Activated naive CD8-positive, alpha-beta T cell treated with anti-CD3 and anti-CD28 coated beads for 36 hours (primary cell): Measurements from ENCODE around the gene DMD. TPM values are rescaled to one million over a fixed set of nuclear protein-coding genes. Genes with fewer than 3 reads are reported as not detected.
"Not testable (repeated sequence)": the region's sequence is repeated elsewhere in the genome, so short reads cannot be mapped to it uniquely, and the experiment has no call there.

ENCODE experiments used
- DNase-seq: peaks from one replicate; pipeline ENCODE4 v3.0.0; 2021
- H3K27ac Mint-ChIP-seq: one replicate; pipeline ENCODE4 v1.8.0; 2022; ENCODE audit warnings: mild to moderate bottlenecking, moderate library complexity, mixed read lengths
- H3K27me3 Mint-ChIP-seq: one replicate; pipeline ENCODE4 v1.8.0; 2022; ENCODE audit warnings: mild to moderate bottlenecking, mixed read lengths
- H3K36me3 Mint-ChIP-seq: one replicate; pipeline ENCODE4 v1.8.0; 2021; ENCODE audit warnings: mild to moderate bottlenecking, mixed read lengths
- H3K4me1 Mint-ChIP-seq: one replicate; pipeline ENCODE4 v1.8.0; 2021; ENCODE audit warnings: mixed read lengths
- H3K4me3 Mint-ChIP-seq: one replicate; pipeline ENCODE4 v1.8.0; 2022; ENCODE audit warnings: mild to moderate bottlenecking, moderate library complexity, mixed read lengths
- H3K9me3 Mint-ChIP-seq: one replicate; pipeline ENCODE4 v1.8.0; 2022; ENCODE audit warnings: mixed read lengths
- total RNA-seq, 2 experiments: library from RNA; stranded (reverse); gene quantifications; one replicate each; pipeline ENCODE4 v1.2.3, GENCODE V29; 2021

The DMD gene
- total RNA-seq, 2 experiments from 2014 or later, result 0.08 to 0.46 TPM

GRCh38 chrX:32246675-32247074, 964.7 kb downstream of the DMD start:
- DNase-seq, H3K4me3 Mint-ChIP-seq, H3K27ac Mint-ChIP-seq, H3K9me3 Mint-ChIP-seq, H3K36me3 Mint-ChIP-seq, H3K27me3 Mint-ChIP-seq, H3K4me1 Mint-ChIP-seq: not testable (repeated sequence)

GRCh38 chrX:32195611-32196010, 1015.7 kb downstream of the DMD start:
- no peaks in the 10 kb centered on the region for H3K36me3 Mint-ChIP-seq
- no peaks in the 10 kb centered on the region for H3K27me3 Mint-ChIP-seq
- no peak overlapping the region for H3K27ac Mint-ChIP-seq

GRCh38 chrX:32191316-32191715, 1020.0 kb downstream of the DMD start:
- Mint-ChIP-seq H3K4me3 (no peak overlapping the region), H3K27ac (no peak overlapping the region), H3K36me3 (no peaks in the 10 kb centered on the region), H3K9me3 (no peaks in the 10 kb centered on the region), H3K27me3 (no peaks in the 10 kb centered on the region), H3K4me1 (no peaks in the 10 kb centered on the region)
- no peak for DNase-seq

More at GRCh38 chrX:32195611-32196010, 1015.7 kb downstream of the DMD start:
- H3K9me3 Mint-ChIP-seq, result no peaks in the 10 kb centered on the region
- DNase-seq, result no peak
- H3K4me3 Mint-ChIP-seq, result no peak overlapping the region
- H3K4me1 Mint-ChIP-seq, result no peaks in the 10 kb centered on the region

- Mint-ChIP-seq H3K9me3 (no peaks in the 10 kb centered on the region), H3K27ac (no peak overlapping the region), H3K4me1 (no peaks in the 10 kb centered on the region), H3K4me3 (no peak overlapping the region), H3K27me3 (no peaks in the 10 kb centered on the region), H3K36me3 (no peaks in the 10 kb centered on the region)
- no peak for DNase-seq
These were observed 1026.2 kb downstream of the DMD start for GRCh38 chrX:32185160-32185559.

- no peak overlapping the region for H3K27ac Mint-ChIP-seq
- no peaks in the 10 kb centered on the region for H3K9me3 Mint-ChIP-seq
- H3K36me3 Mint-ChIP-seq, result no peaks in the 10 kb centered on the region
- no peaks in the 10 kb centered on the region for H3K4me1 Mint-ChIP-seq
- no peak overlapping the region for H3K4me3 Mint-ChIP-seq
- H3K27me3 Mint-ChIP-seq, result no peaks in the 10 kb centered on the region
- no peak for DNase-seq
These were observed 1028.3 kb downstream of the DMD start for GRCh38 chrX:32183066-32183465.

GRCh38 chrX:32176510-32176909, 1034.8 kb downstream of the DMD start:
- no peaks in the 10 kb centered on the region for H3K27me3 Mint-ChIP-seq
- no peaks in the 10 kb centered on the region for H3K36me3 Mint-ChIP-seq
- H3K27ac Mint-ChIP-seq, result no peak overlapping the region
- no peak overlapping the region for H3K4me3 Mint-ChIP-seq
- no peak for DNase-seq
- H3K4me1 Mint-ChIP-seq, result no peaks in the 10 kb centered on the region
- H3K9me3 Mint-ChIP-seq, result peaks cover 3% of the 10 kb centered on the region

- H3K36me3 Mint-ChIP-seq, result no peaks in the 10 kb centered on the region
- peaks cover 2% of the 10 kb centered on the region for H3K9me3 Mint-ChIP-seq
- H3K27ac Mint-ChIP-seq, result no peak overlapping the region
- no peak overlapping the region for H3K4me3 Mint-ChIP-seq
- H3K4me1 Mint-ChIP-seq, result no peaks in the 10 kb centered on the region
- H3K27me3 Mint-ChIP-seq, result no peaks in the 10 kb centered on the region
- no peak for DNase-seq
These were observed 1040.9 kb downstream of the DMD start for GRCh38 chrX:32170481-32170880.

- DNase-seq, result no peak
- Mint-ChIP-seq H3K9me3 (no peaks in the 10 kb centered on the region), H3K4me1 (no peaks in the 10 kb centered on the region), H3K36me3 (no peaks in the 10 kb centered on the region), H3K27ac (no peak overlapping the region), H3K27me3 (no peaks in the 10 kb centered on the region), H3K4me3 (no peak overlapping the region)
These were observed 1056.2 kb downstream of the DMD start for GRCh38 chrX:32155044-32155638.

- Mint-ChIP-seq H3K4me3 (no peak overlapping the region), H3K27me3 (no peaks in the 10 kb centered on the region)
These were observed 1057.8 kb downstream of the DMD start for GRCh38 chrX:32153585-32153984.

GRCh38 chrX:32150141-32150540, 1061.2 kb downstream of the DMD start:
- DNase-seq, result no peak
- no peak overlapping the region for H3K27ac Mint-ChIP-seq
- no peak overlapping the region for H3K4me3 Mint-ChIP-seq
- H3K27me3 Mint-ChIP-seq, result no peaks in the 10 kb centered on the region
- no peaks in the 10 kb centered on the region for H3K9me3 Mint-ChIP-seq
- no peaks in the 10 kb centered on the region for H3K36me3 Mint-ChIP-seq
- no peaks in the 10 kb centered on the region for H3K4me1 Mint-ChIP-seq

More at GRCh38 chrX:32153585-32153984, 1057.8 kb downstream of the DMD start:
- Mint-ChIP-seq H3K36me3 (no peaks in the 10 kb centered on the region), H3K9me3 (no peaks in the 10 kb centered on the region), H3K4me1 (no peaks in the 10 kb centered on the region), H3K27ac (no peak overlapping the region)
- DNase-seq, result no peak

- H3K27ac Mint-ChIP-seq, result no peak overlapping the region
- no peaks in the 10 kb centered on the region for H3K36me3 Mint-ChIP-seq
- no peaks in the 10 kb centered on the region for H3K4me1 Mint-ChIP-seq
- H3K4me3 Mint-ChIP-seq, result no peak overlapping the region
- no peaks in the 10 kb centered on the region for H3K9me3 Mint-ChIP-seq
- H3K27me3 Mint-ChIP-seq, result no peaks in the 10 kb centered on the region
- no peak for DNase-seq
These were observed 1069.5 kb downstream of the DMD start for GRCh38 chrX:32141841-32142240.

- Mint-ChIP-seq H3K36me3 (no peaks in the 10 kb centered on the region), H3K9me3 (no peaks in the 10 kb centered on the region), H3K4me1 (no peaks in the 10 kb centered on the region), H3K27me3 (no peaks in the 10 kb centered on the region), H3K4me3 (no peak overlapping the region), H3K27ac (no peak overlapping the region)
- DNase-seq, result no peak
These were observed 1071.9 kb downstream of the DMD start for GRCh38 chrX:32139476-32139875.

- Mint-ChIP-seq H3K4me1 (no peaks in the 10 kb centered on the region), H3K27me3 (no peaks in the 10 kb centered on the region)
- no peak for DNase-seq
These were observed 1073.8 kb downstream of the DMD start for GRCh38 chrX:32137525-32137924.

GRCh38 chrX:32126997-32127396, 1084.4 kb downstream of the DMD start:
- no peak for DNase-seq
- Mint-ChIP-seq H3K4me1 (no peaks in the 10 kb centered on the region), H3K4me3 (no peak overlapping the region), H3K9me3 (no peaks in the 10 kb centered on the region), H3K36me3 (no peaks in the 10 kb centered on the region), H3K27me3 (no peaks in the 10 kb centered on the region), H3K27ac (no peak overlapping the region)

More at GRCh38 chrX:32137525-32137924, 1073.8 kb downstream of the DMD start:
- Mint-ChIP-seq H3K4me3 (no peak overlapping the region), H3K27ac (no peak overlapping the region), H3K9me3 (no peaks in the 10 kb centered on the region), H3K36me3 (no peaks in the 10 kb centered on the region)

- no peaks in the 10 kb centered on the region for H3K4me1 Mint-ChIP-seq
- no peak overlapping the region for H3K27ac Mint-ChIP-seq
- no peaks in the 10 kb centered on the region for H3K27me3 Mint-ChIP-seq
- DNase-seq, result no peak
- H3K9me3 Mint-ChIP-seq, result peaks cover 3% of the 10 kb centered on the region
- H3K4me3 Mint-ChIP-seq, result no peak overlapping the region
- H3K36me3 Mint-ChIP-seq, result no peaks in the 10 kb centered on the region
These were observed 1092.5 kb downstream of the DMD start for GRCh38 chrX:32118832-32119231.

- no peak overlapping the region for H3K4me3 Mint-ChIP-seq
- H3K27me3 Mint-ChIP-seq, result no peaks in the 10 kb centered on the region
- H3K4me1 Mint-ChIP-seq, result no peaks in the 10 kb centered on the region
- no peak overlapping the region for H3K27ac Mint-ChIP-seq
- H3K36me3 Mint-ChIP-seq, result no peaks in the 10 kb centered on the region
- H3K9me3 Mint-ChIP-seq, result peaks cover 3% of the 10 kb centered on the region
- DNase-seq, result no peak
These were observed 1095.3 kb downstream of the DMD start for GRCh38 chrX:32116047-32116446.
